Left ventricle myocardium superior (tissue), 1 donor: ENCODE measurements around the gene COA4. TPM values are rescaled to one million over a fixed set of nuclear protein-coding genes. Genes with fewer than 3 reads are reported as not detected.

ENCODE experiments used
- ATAC-seq: fragments of 200-7000 bp; cut with Tn5 transposase; one replicate; pipeline ENCODE4 v1.9.1; 2020; ENCODE audit warnings: mild to moderate bottlenecking, moderate library complexity
- DNase-seq: peaks from one replicate; pipeline ENCODE4 v3.0.0-alpha.2; 2020
- intact Hi-C: fragments of 100-400 bp; cut with micrococcal nuclease; formaldehyde crosslinking; loops from one replicate; pipeline ENCODE4 v1.11.0; 2022
- total RNA-seq: library from RNA; stranded (reverse); fragmentation: NEBNext Ultra II Directional; extraction: Animal tissue kit (Norgen Biotek cat#: 25700); gene quantifications from one replicate; pipeline ENCODE4 v1.2.1, GENCODE V29; 2021
- donor health status: DM: no; HTN: yes; CAD: no; lungs with severe emphysema.

COA4 gene
- total RNA-seq, 1 donor from 2014 or later = 49.9 TPM

GRCh38 chr11:73869332-73869949 is 7.2 kb downstream of the COA4 start:
- peak; percentile 12 for ATAC-seq
- no peak for DNase-seq
- intact Hi-C loops = no loop called here

GRCh38 chr11:73866586-73866996 is 10.1 kb downstream of the COA4 start:
- no peak for DNase-seq
- peak; percentile 73 for ATAC-seq
- intact Hi-C loops = no loop called here

GRCh38 chr11:73866095-73866579 is 10.5 kb downstream of the COA4 start:
- ATAC-seq (peak; percentile 47), DNase-seq (peak; percentile 37)
- intact Hi-C loops = no loop called here

GRCh38 chr11:73862986-73863385 is 13.7 kb downstream of the COA4 start:
- ATAC-seq (no peak), DNase-seq (no peak)
- intact Hi-C loops = no loop called here

- no peak for ATAC-seq
- no peak for DNase-seq
- intact Hi-C loops = no loop called here
Observed at GRCh38 chr11:73860202-73860601, 16.4 kb downstream of the COA4 start.

GRCh38 chr11:73859671-73860070 is 17.0 kb downstream of the COA4 start:
- DNase-seq = no peak
- intact Hi-C loops = no loop called here

GRCh38 chr11:73856031-73856567 is 20.5 kb downstream of the COA4 start:
- no peak for DNase-seq
- intact Hi-C loops = no loop called here
- ATAC-seq = peak; percentile 59

More at GRCh38 chr11:73859671-73860070, 17.0 kb downstream of the COA4 start:
- ATAC-seq = no peak

- DNase-seq = no peak
- intact Hi-C loops = no loop called here
Observed at GRCh38 chr11:73854680-73855079, 22.0 kb downstream of the COA4 start.

GRCh38 chr11:73852049-73852448 is 24.6 kb downstream of the COA4 start:
- intact Hi-C loops = no loop called here
- peak; percentile 54 for ATAC-seq
- DNase-seq = no peak

More at GRCh38 chr11:73854680-73855079, 22.0 kb downstream of the COA4 start:
- ATAC-seq = no peak

GRCh38 chr11:73851046-73851764 is 25.4 kb downstream of the COA4 start:
- DNase-seq (no peak), ATAC-seq (peak; percentile 88)
- intact Hi-C loops = no loop called here

GRCh38 chr11:73839123-73839457 is 37.6 kb downstream of the COA4 start:
- intact Hi-C loops = no loop called here
- ATAC-seq = peak; percentile 64
- no peak for DNase-seq

- peak; percentile 61 for ATAC-seq
- DNase-seq = no peak
- intact Hi-C loops = no loop called here
Observed at GRCh38 chr11:73838443-73839122, 38.1 kb downstream of the COA4 start.

GRCh38 chr11:73833067-73833466 is 43.6 kb downstream of the COA4 start:
- intact Hi-C loops = no loop called here
- no peak for ATAC-seq
- DNase-seq = no peak

- DNase-seq (no peak), ATAC-seq (no peak)
- intact Hi-C loops = no loop called here
Observed at GRCh38 chr11:73830261-73830660, 46.4 kb downstream of the COA4 start.

Other genes starting within 250 kb of the COA4 start
- gene PLEKHB1, start 230.3 kb downstream of the COA4 start, total RNA-seq = 6.1 TPM
- 96.3 TPM for gene RAB6A, start 115.8 kb downstream of the COA4 start, total RNA-seq
- 44.7 TPM for gene MRPL48, start 89.0 kb downstream of the COA4 start, total RNA-seq
- 13.7 TPM for gene PAAF1, start 153 bp upstream of the COA4 start, total RNA-seq
- not detected for gene DNAJB13, start 74.2 kb upstream of the COA4 start, total RNA-seq
- 28.6 TPM for gene UCP2, start 106.0 kb upstream of the COA4 start, total RNA-seq
- 11.9 TPM for gene UCP3, start 132.2 kb upstream of the COA4 start, total RNA-seq